GM23338 (cell line): ENCODE measurements around the gene WSCD2. TPM values are rescaled to one million over a fixed set of nuclear protein-coding genes. Genes with fewer than 3 reads are reported as not detected.

Experiments
- ATAC-seq: fragments of 200-7000 bp; cut with Tn5 transposase; 3 replicates; pipeline ENCODE4 v1.9.1; 2020
- DNase-seq: peaks from one replicate; pipeline ENCODE4 v3.0.0-alpha.2; 2015; ENCODE audit warnings: low spot score
- H2AFZ ChIP-seq: fragments of 200-600 bp; sonication (generic); 2 replicates; pipeline ENCODE4 v1.8.0; 2016; ENCODE audit warnings: antibody characterized with exemption, mild to moderate bottlenecking, moderate library complexity
- H3F3A ChIP-seq: fragments of 200-600 bp; sonication (generic); replicated peaks from 2 replicates; pipeline ENCODE4 v1.8.0; 2017; ENCODE audit warnings: antibody characterized with exemption, mixed run types, low read depth
- H3K27ac ChIP-seq: fragments of 200-600 bp; sonication (generic); 2 replicates; pipeline ENCODE4 v1.6.1; 2016; ENCODE audit warnings: low read depth
- H3K27me3 ChIP-seq: fragments of 200-600 bp; sonication (generic); 2 replicates; pipeline ENCODE4 v1.8.0; 2016; ENCODE audit warnings: mild to moderate bottlenecking, mixed run types, moderate library complexity; ENCODE audit not compliant: insufficient read depth
- H3K36me3 ChIP-seq: fragments of 200-600 bp; sonication (generic); 2 replicates; pipeline ENCODE4 v1.8.0; 2016; ENCODE audit warnings: mild to moderate bottlenecking; ENCODE audit not compliant: insufficient read depth
- H3K4me1 ChIP-seq: fragments of 200-600 bp; sonication (generic); 2 replicates; pipeline ENCODE4 v1.8.0; 2016; ENCODE audit warnings: mild to moderate bottlenecking, moderate library complexity; ENCODE audit not compliant: insufficient read depth
- H3K4me2 ChIP-seq: fragments of 200-600 bp; sonication (generic); 2 replicates; pipeline ENCODE4 v1.7.1; 2017; ENCODE audit warnings: mixed run types
- H3K4me3 ChIP-seq: fragments of 200-600 bp; sonication (generic); 2 replicates; pipeline ENCODE4 v1.6.1; 2016; ENCODE audit warnings: mixed run types
- H3K79me2 ChIP-seq: fragments of 200-600 bp; sonication (generic); replicated peaks from 2 replicates; pipeline ENCODE4 v1.8.0; 2017; ENCODE audit warnings: mild to moderate bottlenecking; ENCODE audit not compliant: insufficient read depth
- H3K9me2 ChIP-seq: fragments of 200-600 bp; sonication (generic); 2 replicates; pipeline ENCODE4 v1.8.0; 2017; ENCODE audit not compliant: insufficient read depth
- H4K20me1 ChIP-seq: fragments of 200-600 bp; sonication (generic); replicated peaks from 2 replicates; pipeline ENCODE4 v1.8.0; 2017; ENCODE audit warnings: mild to moderate bottlenecking; ENCODE audit not compliant: insufficient read depth
- H3K27ac Mint-ChIP-seq: 2 replicates; pipeline ENCODE4 v1.8.0; 2020; ENCODE audit warnings: inconsistent platforms, mild to moderate bottlenecking, moderate library complexity, mixed read lengths
- H3K27me3 Mint-ChIP-seq: 3 replicates; pipeline ENCODE4 v1.8.0; 2022; ENCODE audit warnings: low read depth, mild to moderate bottlenecking, moderate library complexity, mixed read lengths, inconsistent platforms; ENCODE audit not compliant: insufficient read depth, poor library complexity
- H3K36me3 Mint-ChIP-seq: 3 replicates; pipeline ENCODE4 v1.8.0; 2021; ENCODE audit warnings: low read depth, mild to moderate bottlenecking, inconsistent platforms, moderate library complexity, mixed read lengths
- H3K4me1 Mint-ChIP-seq: 3 replicates; pipeline ENCODE4 v1.8.0; 2020; ENCODE audit warnings: mild to moderate bottlenecking, inconsistent platforms, mixed read lengths
- H3K4me3 Mint-ChIP-seq: 3 replicates; pipeline ENCODE4 v1.8.0; 2021; ENCODE audit warnings: moderate library complexity, mild to moderate bottlenecking, inconsistent platforms, mixed read lengths
- H3K9me3 Mint-ChIP-seq: 3 replicates; pipeline ENCODE4 v1.8.0; 2020; ENCODE audit warnings: moderate library complexity, mild to moderate bottlenecking, inconsistent platforms, mixed read lengths
- CREB1 ChIP-seq: fragments of 250-450 bp; sonication (Bioruptor Pico); IDR thresholded peaks from 2 replicates; pipeline ENCODE4 v1.5.0; 2020; ENCODE audit warnings: low read depth, mild to moderate bottlenecking, moderate library complexity
- CTCF ChIP-seq, 2 experiments: fragments of 200-600 bp in 1 of 2; sonication (generic) in 1 of 2; conservative IDR thresholded peaks; 2 replicates each; pipeline versions ENCODE4 v1.5.1 to v1.6.1; 2016 to 2017; ENCODE audit warnings: antibody characterized with exemption in 2 of 2, low read depth in 2 of 2, mild to moderate bottlenecking in 2 of 2, moderate library complexity in 1 of 2
- ETS1 ChIP-seq: IDR thresholded peaks from 2 replicates; pipeline ENCODE4 v1.6.1; 2016; ENCODE audit warnings: antibody characterized with exemption
- EZH2 ChIP-seq: fragments of 200-600 bp; sonication (generic); IDR thresholded peaks from one replicate; pipeline ENCODE4 v1.8.0; 2017; ENCODE audit warnings: antibody characterized with exemption, mild to moderate bottlenecking, low read depth; ENCODE audit not compliant: unreplicated experiment
- EZH2phosphoT487 ChIP-seq: fragments of 200-600 bp; sonication (generic); IDR thresholded peaks from one replicate; pipeline ENCODE4 v1.8.1; 2018; ENCODE audit warnings: antibody characterized with exemption; ENCODE audit not compliant: unreplicated experiment
- JUNB ChIP-seq: IDR thresholded peaks from one replicate; pipeline ENCODE4 v1.6.1; 2016; ENCODE audit warnings: antibody characterized with exemption; ENCODE audit not compliant: unreplicated experiment
- NANOG ChIP-seq: IDR thresholded peaks from 2 replicates; pipeline ENCODE4 v1.6.1; 2016; ENCODE audit warnings: antibody characterized with exemption, borderline replicate concordance
- POLR2AphosphoS5 ChIP-seq: IDR thresholded peaks from 2 replicates; pipeline ENCODE4 v1.6.1; 2016; ENCODE audit warnings: antibody characterized with exemption, low read depth
- REST ChIP-seq: IDR thresholded peaks from one replicate; pipeline ENCODE4 v1.6.1; 2018; ENCODE audit warnings: antibody characterized with exemption; ENCODE audit not compliant: unreplicated experiment
- STAT1 ChIP-seq: IDR thresholded peaks from one replicate; pipeline ENCODE4 v1.6.1; 2016; ENCODE audit warnings: antibody characterized with exemption; ENCODE audit not compliant: unreplicated experiment
- ZNF114 ChIP-seq: fragments of 250-450 bp; sonication (Bioruptor Pico); IDR thresholded peaks from 2 replicates; pipeline ENCODE4 v1.5.0; 2020; ENCODE audit warnings: mild to moderate bottlenecking, moderate library complexity
- ZNF331 ChIP-seq: fragments of 250-450 bp; sonication (Bioruptor Pico); IDR thresholded peaks from 2 replicates; pipeline ENCODE4 v1.5.0; 2020; ENCODE audit warnings: low read depth, mild to moderate bottlenecking, moderate library complexity
- ZNF462 ChIP-seq: fragments of 250-450 bp; sonication (Bioruptor Pico); IDR thresholded peaks from 2 replicates; pipeline ENCODE4 v1.5.0; 2020; ENCODE audit warnings: mild to moderate bottlenecking, moderate library complexity
- polyA plus RNA-seq: library from polyadenylated mRNA; unstranded; fragments of >200 nt; fragmentation: Nextera tagmentation; extraction: Ambion mirVana; gene quantifications from 2 replicates; pipeline ENCODE4 v1.2.1, GENCODE V29; 2016
- total RNA-seq: library from RNA; depleted of rRNA; stranded (reverse); fragments of >200 nt; shearing (Covaris generic); gene quantifications from 2 replicates; pipeline ENCODE4 v1.2.3, GENCODE V29; 2014

The WSCD2 gene
- total and polyA plus RNA-seq, 2 experiments from 2014 or later: 0.66 to 3.1 TPM

- Histone ChIP-seq H2AFZ (0 out of 2 replicates have a peak overlapping the region, but pooled peaks have one; percentile 60), H3K9me2 (no peaks in the 10 kb centered on the region), H3K27me3 (no peaks in the 10 kb centered on the region), H3K27ac (no peak overlapping the region), H3K36me3 (no peaks in the 10 kb centered on the region), H4K20me1 (no peaks in the 10 kb centered on the region), H3K4me3 (no peak overlapping the region), H3F3A (no peaks in the 10 kb centered on the region), H3K4me2 (no peak overlapping the region), H3K4me1 (no peaks in the 10 kb centered on the region; the same call in 1 of the 2 replicates), H3K79me2 (no peaks in the 10 kb centered on the region)
- peaks cover 15% of the 10 kb centered on the region; the same call in 2 of the 3 replicates for H3K9me3 Mint-ChIP-seq
- DNase-seq (peak; percentile 20), ATAC-seq (no peak; the same call in 1 of the 3 replicates)
- no peaks in the 10 kb centered on the region for H3K27me3 Mint-ChIP-seq
- H3K4me3 Mint-ChIP-seq: no peak overlapping the region
- TF ChIP-seq JUNB: no peak
- TF ChIP-seq ZNF331: no peak
- no peak for TF ChIP-seq ZNF114 (CRISPR knock-in tag)
- no peak for TF ChIP-seq CTCF (conservative IDR thresholded peaks at IDR 0.05; ENCODE audit: low read depth in 2 of 2)
- TF ChIP-seq ETS1: no peak
- no peak for TF ChIP-seq POLR2AphosphoS5
- no peak for TF ChIP-seq REST
- TF ChIP-seq EZH2phosphoT487: no peak
- TF ChIP-seq NANOG: no peak
- TF ChIP-seq STAT1: no peak
- TF ChIP-seq EZH2: no peak
- TF ChIP-seq CREB1 (CRISPR knock-in tag): no peak
- TF ChIP-seq ZNF462 (CRISPR knock-in tag): no peak
- peaks cover 7% of the 10 kb centered on the region; the same call in 2 of the 3 replicates for H3K4me1 Mint-ChIP-seq
- H3K27ac Mint-ChIP-seq: no peak overlapping the region
- H3K36me3 Mint-ChIP-seq: no peaks in the 10 kb centered on the region
Measured at GRCh38 chr12:108080363-108080762, 48.7 kb upstream of the WSCD2 start.
